IPS DF 6.9 (cell line): ENCODE results near the gene KANTR.
A peak's percentile ranks its signal among the peaks of the same experiment; 100 is the strongest.

ENCODE experiments used
- DNase-seq: peaks from one replicate; pipeline ENCODE4 v3.0.0-alpha.2; 2013; ENCODE audit warnings: low read depth, low spot score
- H3K27ac ChIP-seq: one replicate; pipeline ENCODE4 v1.5.1; 2013; ENCODE audit warnings: low read length, control low read depth
- H3K27me3 ChIP-seq: 2 replicates; pipeline ENCODE4 v1.6.1; 2013; ENCODE audit warnings: mild to moderate bottlenecking, low read length; ENCODE audit not compliant: control insufficient read depth, insufficient read depth
- H3K36me3 ChIP-seq: 2 replicates; pipeline ENCODE4 v1.6.1; 2013; ENCODE audit warnings: low read length; ENCODE audit not compliant: control insufficient read depth, insufficient read depth
- H3K4me1 ChIP-seq: 2 replicates; pipeline ENCODE4 v1.6.1; 2013; ENCODE audit warnings: low read length; ENCODE audit not compliant: control insufficient read depth, insufficient read depth
- H3K4me3 ChIP-seq: 2 replicates; pipeline ENCODE4 v1.5.1; 2013; ENCODE audit warnings: mild to moderate bottlenecking, low read length
- H3K9me3 ChIP-seq: 2 replicates; pipeline ENCODE4 v1.6.1; 2013; ENCODE audit warnings: low read length, inconsistent platforms; ENCODE audit not compliant: control insufficient read depth, insufficient read depth
- WGBS: extraction: QIAGEN DNeasy Blood & Tissue Kit; methylation state at CpG from one replicate; pipeline ENCODE4 v1.1.7; 2013; ENCODE audit warnings: mixed read lengths, missing lambda C conversion rate; ENCODE audit not compliant: insufficient read length, insufficient coverage; 5-methylcytosine and 5-hydroxymethylcytosine counted together

Gene KANTR

DNA sequence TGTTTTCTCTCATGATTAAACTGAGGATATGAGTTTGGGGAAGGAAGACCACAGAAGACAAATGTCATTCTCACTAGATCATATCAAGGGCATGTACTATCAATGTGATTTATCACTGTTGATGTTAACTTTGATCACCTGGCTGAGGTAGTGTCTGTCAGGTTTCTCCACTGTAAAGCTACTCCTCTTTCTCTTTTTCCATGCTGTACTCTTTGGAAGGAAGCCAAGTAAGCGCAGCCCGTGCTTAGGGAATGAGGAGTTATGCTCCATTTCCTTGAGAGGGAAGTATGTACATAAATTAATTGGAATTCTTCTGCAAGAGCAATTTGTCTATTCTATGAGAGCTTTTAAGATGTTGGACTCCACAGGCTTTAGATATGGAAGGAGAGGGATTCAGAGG lies 4.0 kb upstream of the KANTR start:
- Histone ChIP-seq H3K27me3 (no peaks in the 10 kb centered on the region), H3K27ac (no peak overlapping the region), H3K4me1 (no peaks in the 10 kb centered on the region; the same call in none of the 2 replicates), H3K36me3 (peaks cover 6% of the 10 kb centered on the region; the same call in 1 of the 2 replicates), H3K9me3 (no peaks in the 10 kb centered on the region), H3K4me3 (no peak overlapping the region)
- WGBS: no CpG with 5 or more reads among the region's 2 CpGs
- no peak for DNase-seq

- no peaks in the 10 kb centered on the region for H3K9me3 ChIP-seq
- no peak for DNase-seq
Observed at GRCh38 chrX:53091354-53091753, 2.6 kb upstream of the KANTR start.

DNA sequence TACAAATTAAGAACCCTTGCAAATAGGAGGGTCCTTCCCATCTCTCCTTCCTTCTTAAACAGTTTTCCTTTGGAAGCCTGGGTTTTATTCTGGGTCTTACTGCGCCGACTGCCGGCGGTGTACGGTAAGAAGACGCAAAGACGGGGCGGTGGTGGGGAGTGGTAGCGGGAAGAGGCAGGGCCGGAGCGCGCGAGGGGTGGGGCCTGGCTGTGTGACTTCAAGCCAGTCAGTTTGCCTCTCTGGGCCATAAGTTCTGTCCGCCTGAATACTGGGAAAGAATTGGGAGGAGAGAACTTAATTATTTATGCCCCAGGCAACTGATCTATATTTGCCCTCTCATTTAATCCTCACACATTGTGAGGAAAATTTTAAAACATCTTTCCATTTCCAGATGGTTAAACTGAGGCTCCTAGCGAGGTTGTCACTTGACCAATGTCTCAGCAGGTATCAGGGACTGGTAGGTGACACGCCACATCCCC lies 726 bp upstream of the KANTR start:
- Histone ChIP-seq H3K9me3 (no peaks in the 10 kb centered on the region), H3K27ac (no peak overlapping the region), H3K4me3 (peak overlapping the region; percentile 36; the same call in 1 of the 2 replicates), H3K4me1 (no peaks in the 10 kb centered on the region; the same call in 1 of the 2 replicates), H3K27me3 (no peaks in the 10 kb centered on the region), H3K36me3 (no peaks in the 10 kb centered on the region)
- no CpG with 5 or more reads among the region's 16 CpGs for WGBS
- DNase-seq: no peak

More at GRCh38 chrX:53091354-53091753, 2.6 kb upstream of the KANTR start:
- WGBS: no CpG with 5 or more reads among the region's 2 CpGs
- Histone ChIP-seq H3K4me3 (no peak overlapping the region), H3K4me1 (no peaks in the 10 kb centered on the region; the same call in none of the 2 replicates), H3K36me3 (no peaks in the 10 kb centered on the region), H3K27ac (no peak overlapping the region), H3K27me3 (no peaks in the 10 kb centered on the region)

DNA sequence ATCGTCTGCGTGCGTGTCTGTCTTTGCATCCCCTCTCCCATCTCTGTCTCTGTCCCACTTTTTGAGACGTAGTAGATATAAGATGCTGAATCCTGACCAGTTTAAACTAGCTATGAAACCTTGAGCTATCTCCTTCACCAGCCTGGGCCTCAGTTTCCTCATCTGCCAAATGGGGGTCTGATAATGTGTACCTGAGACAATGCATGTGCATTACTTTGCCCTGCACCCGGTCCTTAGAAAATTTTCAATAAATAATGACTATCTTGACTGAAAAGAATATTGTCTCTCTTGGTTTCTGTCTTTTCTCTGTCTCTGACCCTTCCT lies 602 bp downstream of the KANTR start:
- no peaks in the 10 kb centered on the region for H3K27me3 ChIP-seq
- no peak overlapping the region for H3K27ac ChIP-seq
- H3K4me1 ChIP-seq: no peaks in the 10 kb centered on the region; the same call in 1 of the 2 replicates
- no CpG with 5 or more reads among the region's 5 CpGs for WGBS
- H3K4me3 ChIP-seq: peak overlapping the region; percentile 98; the same call in 1 of the 2 replicates
- no peaks in the 10 kb centered on the region for H3K36me3 ChIP-seq
- DNase-seq: no peak
- no peaks in the 10 kb centered on the region for H3K9me3 ChIP-seq

- Histone ChIP-seq H3K36me3 (no peaks in the 10 kb centered on the region), H3K9me3 (no peaks in the 10 kb centered on the region), H3K27ac (no peak overlapping the region), H3K4me3 (no peak overlapping the region), H3K4me1 (no peaks in the 10 kb centered on the region; the same call in 1 of the 2 replicates), H3K27me3 (no peaks in the 10 kb centered on the region)
- DNase-seq: no peak
- no CpG with 5 or more reads among the region's 3 CpGs for WGBS
Observed at GRCh38 chrX:53095796-53096195, 1.9 kb downstream of the KANTR start.

GRCh38 chrX:53114864-53115549 lies 21.1 kb downstream of the KANTR start:
- WGBS: no CpG with 5 or more reads among the region's 6 CpGs
- Histone ChIP-seq H3K36me3 (0 out of 2 replicates have a peak, but pooled peaks cover 2% of the 10 kb centered on the region), H3K27ac (no peak overlapping the region), H3K4me1 (no peaks in the 10 kb centered on the region), H3K27me3 (no peaks in the 10 kb centered on the region), H3K9me3 (no peaks in the 10 kb centered on the region), H3K4me3 (no peak overlapping the region)
- DNase-seq: no peak

DNA sequence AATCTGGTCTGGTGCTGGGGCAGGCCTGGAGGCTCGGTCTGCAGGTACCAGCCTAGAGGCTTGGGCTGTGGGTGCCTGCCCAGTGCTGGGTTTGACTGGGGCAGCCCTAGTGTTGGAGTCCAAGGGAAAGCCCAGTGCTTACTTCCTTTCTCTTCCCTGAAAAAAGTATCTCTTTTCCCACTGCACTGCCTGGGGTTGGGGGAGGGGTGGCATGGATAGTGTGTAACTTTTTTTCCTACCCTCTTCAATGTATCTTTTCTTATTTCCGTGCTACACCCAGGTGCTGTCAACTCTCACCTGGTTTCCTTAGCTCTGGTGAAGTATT lies 21.6 kb downstream of the KANTR start:
- no peaks in the 10 kb centered on the region for H3K4me1 ChIP-seq
- H3K36me3 ChIP-seq: 0 out of 2 replicates have a peak, but pooled peaks cover 2% of the 10 kb centered on the region
- DNase-seq: no peak
- no peak overlapping the region for H3K27ac ChIP-seq
- no peak overlapping the region for H3K4me3 ChIP-seq
- H3K27me3 ChIP-seq: no peaks in the 10 kb centered on the region
- WGBS: no CpG with 5 or more reads among the region's 2 CpGs
- no peaks in the 10 kb centered on the region for H3K9me3 ChIP-seq

- H3K9me3 ChIP-seq: no peaks in the 10 kb centered on the region
- no peak for DNase-seq
- WGBS: no CpG with 5 or more reads among the region's 3 CpGs
- H3K27ac ChIP-seq: no peak overlapping the region
- no peaks in the 10 kb centered on the region for H3K4me1 ChIP-seq
- 0 out of 2 replicates have a peak, but pooled peaks cover 2% of the 10 kb centered on the region for H3K36me3 ChIP-seq
- no peak overlapping the region for H3K4me3 ChIP-seq
- H3K27me3 ChIP-seq: no peaks in the 10 kb centered on the region
Observed at GRCh38 chrX:53116101-53116500, 22.2 kb downstream of the KANTR start.

GRCh38 chrX:53122013-53122412 lies 28.1 kb downstream of the KANTR start:
- Histone ChIP-seq H3K36me3 (no peaks in the 10 kb centered on the region), H3K27ac (no peak overlapping the region), H3K9me3 (no peaks in the 10 kb centered on the region), H3K27me3 (no peaks in the 10 kb centered on the region), H3K4me3 (no peak overlapping the region), H3K4me1 (no peaks in the 10 kb centered on the region)
- no peak for DNase-seq
- WGBS: no CpG with 5 or more reads among the region's 1 CpG

GRCh38 chrX:53125506-53125905 lies 31.6 kb downstream of the KANTR start:
- no peaks in the 10 kb centered on the region for H3K4me1 ChIP-seq
- H3K36me3 ChIP-seq: no peaks in the 10 kb centered on the region
- no peak for DNase-seq
- no peak overlapping the region for H3K4me3 ChIP-seq
- H3K27ac ChIP-seq: no peak overlapping the region
- H3K27me3 ChIP-seq: no peaks in the 10 kb centered on the region
- H3K9me3 ChIP-seq: no peaks in the 10 kb centered on the region

- Histone ChIP-seq H3K4me1 (no peaks in the 10 kb centered on the region), H3K9me3 (no peaks in the 10 kb centered on the region), H3K36me3 (no peaks in the 10 kb centered on the region), H3K27ac (no peak overlapping the region), H3K4me3 (no peak overlapping the region), H3K27me3 (no peaks in the 10 kb centered on the region)
- WGBS: no CpG with 5 or more reads among the region's 2 CpGs
- DNase-seq: no peak
Observed at GRCh38 chrX:53126377-53126776, 32.4 kb downstream of the KANTR start.
